Neural progenitor cell (in vitro differentiated cells): ENCODE data around the gene TIGD3. TPM values are rescaled to one million over a fixed set of nuclear protein-coding genes. Genes with fewer than 3 reads are reported as not detected.

Experiments used
- DNase-seq: peaks from one replicate; pipeline ENCODE4 v3.0.0-alpha.2; 2016; ENCODE audit warnings: low spot score
- H2AFZ ChIP-seq: fragments of 200-600 bp; sonication (generic); replicated peaks from 2 replicates; pipeline ENCODE4 v1.6.1; 2016; ENCODE audit warnings: antibody characterized with exemption
- H3F3A ChIP-seq: fragments of 200-600 bp; sonication (generic); 2 replicates; pipeline ENCODE4 v1.6.1; 2016; ENCODE audit warnings: antibody characterized with exemption, low read depth
- H3K27ac ChIP-seq: fragments of 200-600 bp; sonication (generic); 2 replicates; pipeline ENCODE4 v1.5.1; 2016; ENCODE audit warnings: mild to moderate bottlenecking
- H3K27me3 ChIP-seq: fragments of 200-600 bp; sonication (generic); 2 replicates; pipeline ENCODE4 v1.6.1; 2016; ENCODE audit warnings: mild to moderate bottlenecking, moderate library complexity
- H3K36me3 ChIP-seq: fragments of 200-600 bp; sonication (generic); 2 replicates; pipeline ENCODE4 v1.5.1; 2016
- H3K4me1 ChIP-seq: fragments of 200-600 bp; sonication (generic); 2 replicates; pipeline ENCODE4 v1.6.1; 2016; ENCODE audit warnings: mixed run types
- H3K4me2 ChIP-seq: fragments of 200-600 bp; sonication (generic); 2 replicates; pipeline ENCODE4 v1.6.1; 2016
- H3K4me3 ChIP-seq: fragments of 200-600 bp; sonication (generic); 2 replicates; pipeline ENCODE4 v1.5.1; 2016
- H3K79me2 ChIP-seq: fragments of 200-600 bp; sonication (generic); 2 replicates; pipeline ENCODE4 v1.6.1; 2016; ENCODE audit warnings: low read depth
- H3K9ac ChIP-seq: fragments of 200-600 bp; sonication (generic); 2 replicates; pipeline ENCODE4 v1.6.1; 2016
- H3K9me3 ChIP-seq: fragments of 200-600 bp; sonication (generic); 2 replicates; pipeline ENCODE4 v1.5.1; 2016; ENCODE audit warnings: low read depth
- H4K20me1 ChIP-seq: fragments of 200-600 bp; sonication (generic); 2 replicates; pipeline ENCODE4 v1.6.1; 2016; ENCODE audit warnings: low read depth
- H3K27ac Mint-ChIP-seq: 3 replicates; pipeline ENCODE4 v1.8.0; 2021; ENCODE audit warnings: mixed read lengths
- H3K27me3 Mint-ChIP-seq: 2 replicates; pipeline ENCODE4 v1.8.0; 2022; ENCODE audit warnings: low read depth, mild to moderate bottlenecking, inconsistent platforms, moderate library complexity, mixed read lengths; ENCODE audit not compliant: insufficient read depth
- H3K36me3 Mint-ChIP-seq: 3 replicates; pipeline ENCODE4 v1.8.0; 2021; ENCODE audit warnings: mixed read lengths
- H3K4me1 Mint-ChIP-seq: 3 replicates; pipeline ENCODE4 v1.8.0; 2021; ENCODE audit warnings: mixed read lengths
- H3K4me3 Mint-ChIP-seq: 3 replicates; pipeline ENCODE4 v1.8.0; 2021; ENCODE audit warnings: mild to moderate bottlenecking, moderate library complexity, mixed read lengths
- H3K9me3 Mint-ChIP-seq: 3 replicates; pipeline ENCODE4 v1.8.0; 2020; ENCODE audit warnings: mixed read lengths
- CTCF ChIP-seq: fragments of 200-600 bp; sonication (generic); IDR thresholded peaks from 2 replicates; pipeline ENCODE4 v1.5.1; 2017; ENCODE audit warnings: antibody characterized with exemption, mild to moderate bottlenecking
- EZH2 ChIP-seq: fragments of 200-600 bp; sonication (generic); IDR thresholded peaks from 2 replicates; pipeline ENCODE4 v1.6.1; 2017; ENCODE audit warnings: antibody characterized with exemption, mild to moderate bottlenecking, moderate library complexity
- EZH2phosphoT487 ChIP-seq: fragments of 200-600 bp; sonication (generic); IDR thresholded peaks from 2 replicates; pipeline ENCODE4 v1.6.1; 2017; ENCODE audit warnings: antibody characterized with exemption
- total RNA-seq: library from RNA; depleted of rRNA; stranded (reverse); fragments of >200 nt; gene quantifications from 2 replicates; pipeline ENCODE4 v1.2.3, GENCODE V29; 2015; ENCODE audit warnings: low replicate concordance

The TIGD3 gene
- total RNA-seq, 1 donor from 2014 or later, result 2.5 TPM

DNA sequence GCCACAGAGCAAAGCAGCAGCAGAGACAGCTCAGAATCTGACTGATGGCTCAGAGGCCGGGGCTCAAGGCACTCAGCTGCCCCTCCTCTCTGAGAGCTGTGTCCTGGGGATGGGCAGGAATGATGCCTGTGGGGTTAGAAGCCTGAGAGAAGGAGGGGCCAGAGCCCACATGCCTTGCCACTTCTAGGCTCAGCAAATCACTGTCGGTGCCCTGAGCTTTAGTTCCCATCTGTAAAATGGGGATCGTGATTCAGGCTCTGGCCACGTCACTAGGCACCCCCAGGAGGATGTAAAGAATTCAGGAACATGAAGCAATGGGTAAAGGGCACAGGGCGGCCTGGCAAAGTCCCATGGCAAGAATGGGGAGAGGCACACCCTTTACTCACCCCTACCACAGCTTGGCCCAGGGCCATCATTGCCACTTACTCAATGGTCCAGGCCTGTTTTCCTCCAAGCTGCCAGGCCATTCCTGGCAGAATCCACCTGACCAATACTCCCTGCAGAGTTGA, 43.3 kb upstream of the TIGD3 start:
- Histone ChIP-seq H3K27ac (peak overlapping the region; percentile 66), H3K4me2 (peak overlapping the region; percentile 57), H3F3A (peaks cover 44% of the 10 kb centered on the region), H4K20me1 (peaks cover 38% of the 10 kb centered on the region), H2AFZ (no peak overlapping the region), H3K4me3 (peak overlapping the region; percentile 24), H3K4me1 (peaks cover 28% of the 10 kb centered on the region), H3K79me2 (no peaks in the 10 kb centered on the region), H3K36me3 (no peaks in the 10 kb centered on the region), H3K9ac (no peak overlapping the region), H3K9me3 (no peaks in the 10 kb centered on the region), H3K27me3 (peaks cover 30% of the 10 kb centered on the region)
- Mint-ChIP-seq H3K9me3 (no peaks in the 10 kb centered on the region), H3K4me1 (peaks cover 39% of the 10 kb centered on the region), H3K27ac (peak overlapping the region; percentile 90), H3K36me3 (peaks cover 3% of the 10 kb centered on the region), H3K4me3 (peak overlapping the region; percentile 27), H3K27me3 (peaks cover 10% of the 10 kb centered on the region)
- peak; percentile 69 for DNase-seq
- TF ChIP-seq CTCF, result no peak
- TF ChIP-seq EZH2phosphoT487, result no peak
- TF ChIP-seq EZH2, result no peak

- Histone ChIP-seq H3K79me2 (no peaks in the 10 kb centered on the region), H3K27ac (no peak within 1 kb of the TSS)
- no peak within 1 kb of the TSS for H3K27ac Mint-ChIP-seq
These were observed 39.9 kb upstream of the TIGD3 start, which contains the start of gene CDC42EP2 for GRCh38 chr11:65314501-65315203. CDC42EP2 (plus strand) TSS chr11:65314866; CDS start chr11:65320899, 6,033 bp downstream.

GRCh38 chr11:65315204-65315865, 39.2 kb upstream of the TIGD3 start:
- Histone ChIP-seq H3K4me1 (peaks cover 40% of the 10 kb centered on the region), H3K79me2 (no peaks in the 10 kb centered on the region), H3K4me2 (peak overlapping the region; percentile 97), H4K20me1 (peaks cover 33% of the 10 kb centered on the region), H3F3A (peaks cover 50% of the 10 kb centered on the region), H3K27me3 (peaks cover 30% of the 10 kb centered on the region), H2AFZ (peak overlapping the region; percentile 51), H3K36me3 (no peaks in the 10 kb centered on the region), H3K4me3 (peak overlapping the region; percentile 72), H3K9ac (no peak overlapping the region), H3K27ac (no peak overlapping the region), H3K9me3 (no peaks in the 10 kb centered on the region)
- peaks cover 12% of the 10 kb centered on the region for H3K27me3 Mint-ChIP-seq
- H3K4me3 Mint-ChIP-seq, result peak overlapping the region; percentile 88
- TF ChIP-seq CTCF, result peak; percentile 99
- no peak for TF ChIP-seq EZH2phosphoT487
- no peak for TF ChIP-seq EZH2
- no peaks in the 10 kb centered on the region for H3K36me3 Mint-ChIP-seq
- H3K9me3 Mint-ChIP-seq, result no peaks in the 10 kb centered on the region
- DNase-seq, result peak; percentile 95
- H3K27ac Mint-ChIP-seq, result no peak overlapping the region
- H3K4me1 Mint-ChIP-seq, result peaks cover 43% of the 10 kb centered on the region

More at GRCh38 chr11:65314501-65315203, 39.9 kb upstream of the TIGD3 start, which contains the start of gene CDC42EP2:
- H3K9ac ChIP-seq, result no peak within 1 kb of the TSS
- peak within 1 kb of the TSS; percentile 88 for H3K4me3 Mint-ChIP-seq
- H3K36me3 ChIP-seq, result no peaks in the 10 kb centered on the region
- H3K9me3 ChIP-seq, result no peaks in the 10 kb centered on the region
- H3K4me1 ChIP-seq, result peaks cover 46% of the 10 kb centered on the region
- H3F3A ChIP-seq, result peaks cover 57% of the 10 kb centered on the region
- H4K20me1 ChIP-seq, result peaks cover 38% of the 10 kb centered on the region
- peak within 1 kb of the TSS; percentile 72 for H3K4me3 ChIP-seq
- H3K27me3 Mint-ChIP-seq, result peaks cover 12% of the 10 kb centered on the region
- no peaks in the 10 kb centered on the region for H3K9me3 Mint-ChIP-seq
- H3K4me1 Mint-ChIP-seq, result peaks cover 48% of the 10 kb centered on the region
- H3K36me3 Mint-ChIP-seq, result no peaks in the 10 kb centered on the region
- no peak for TF ChIP-seq EZH2phosphoT487
- peak; percentile 7 for TF ChIP-seq CTCF
- TF ChIP-seq EZH2, result peak; percentile 70
- DNase-seq, result peak; percentile 97
- peaks cover 30% of the 10 kb centered on the region for H3K27me3 ChIP-seq
- peak within 1 kb of the TSS; percentile 51 for H2AFZ ChIP-seq
- peak within 1 kb of the TSS; percentile 97 for H3K4me2 ChIP-seq
